H1 (cell line): Measurements from ENCODE around the gene RPL18. TPM values are rescaled to one million over a fixed set of nuclear protein-coding genes. Genes with fewer than 3 reads are reported as not detected.

ENCODE experiments used
- CTCF ChIA-PET: fragments of 300-600 bp; sonication (Branson Sonifier 250); formaldehyde crosslinking; loops from one replicate; lab custom pipeline; 2021; ENCODE audit not compliant: partially characterized antibody; lab: Charles Lee
- POLR2A ChIA-PET: fragments of 300-600 bp; sonication (Branson Sonifier 250); formaldehyde crosslinking; loops from one replicate; lab custom pipeline; 2021; ENCODE audit warnings: inconsistent platforms; ENCODE audit not compliant: partially characterized antibody; lab: Charles Lee
- DNase-seq, 2 experiments: peaks; one replicate each; pipeline versions ENCODE4 v3.0.0 to v3.0.0-alpha.2; 2010 to 2022; ENCODE audit warnings: low spot score in 2 of 2, low read depth in 1 of 2, mixed read lengths in 1 of 2
- FAIRE-seq: peaks from 2 replicates; lab custom pipeline; 2011; peaks lifted over from hg19 to GRCh38; lab: Jason Lieb, UNC
- H2AFZ ChIP-seq: 2 replicates; pipeline ENCODE4 v1.8.1; 2012; ENCODE audit warnings: low read length, inconsistent platforms
- H2AK5ac ChIP-seq: 2 replicates; pipeline ENCODE4 v1.6.1; 2013; ENCODE audit warnings: low read depth, low read length
- H2BK120ac ChIP-seq: replicated peaks from 2 replicates; pipeline ENCODE3; 2013; ENCODE audit warnings: low read depth, low read length, inconsistent platforms
- H2BK12ac ChIP-seq: 2 replicates; pipeline ENCODE4 v1.6.1; 2013; ENCODE audit warnings: low read depth, low read length
- H2BK15ac ChIP-seq: 2 replicates; pipeline ENCODE4 v1.6.1; 2013; ENCODE audit warnings: low read length
- H2BK20ac ChIP-seq: 2 replicates; pipeline ENCODE4 v1.6.1; 2013; ENCODE audit warnings: low read length
- H2BK5ac ChIP-seq: 2 replicates; pipeline ENCODE4 v1.6.1; 2013; ENCODE audit warnings: low read depth, low read length
- H3K14ac ChIP-seq: 2 replicates; pipeline ENCODE4 v1.6.1; 2013; ENCODE audit warnings: inconsistent platforms; ENCODE audit not compliant: insufficient read length
- H3K18ac ChIP-seq: 2 replicates; pipeline ENCODE4 v1.6.1; 2013; ENCODE audit warnings: low read length; ENCODE audit errors: extremely low read depth
- H3K23ac ChIP-seq: 2 replicates; pipeline ENCODE4 v1.6.1; 2013; ENCODE audit warnings: inconsistent platforms; ENCODE audit not compliant: insufficient read length
- H3K23me2 ChIP-seq: 2 replicates; pipeline ENCODE4 v1.6.1; 2013; ENCODE audit warnings: low read depth, low read length
- H3K27ac ChIP-seq: 2 replicates; pipeline ENCODE4 v1.6.1; 2011; ENCODE audit warnings: low read depth, low read length, inconsistent platforms
- H3K27me3 ChIP-seq, 4 experiments: replicated peaks in 1 of 4; 1 replicate in 1 of 4; 2 replicates in 3 of 4; pipeline versions ENCODE4 v1.6.1 to v1.8.1; 2011 to 2013; ENCODE audit warnings: low read length in 3 of 4, mild to moderate bottlenecking in 3 of 4, inconsistent platforms in 2 of 4, mixed read lengths in 2 of 4, moderate library complexity in 1 of 4; ENCODE audit not compliant: control insufficient read depth in 3 of 4, insufficient read depth in 3 of 4; ENCODE audit errors: extremely low read depth in 1 of 4
- H3K36me3 ChIP-seq, 4 experiments: 2 replicates each; pipeline versions ENCODE4 v1.6.1 to v1.8.1; 2011 to 2013; ENCODE audit warnings: mild to moderate bottlenecking in 4 of 4, low read length in 3 of 4, moderate library complexity in 2 of 4, control low read depth in 1 of 4, inconsistent platforms in 1 of 4; ENCODE audit not compliant: insufficient read depth in 4 of 4, control insufficient read depth in 2 of 4
- H3K4ac ChIP-seq: replicated peaks from 2 replicates; pipeline ENCODE3; 2013; ENCODE audit warnings: low read length, low read depth, mixed read lengths, inconsistent platforms; ENCODE audit not compliant: insufficient read length
- H3K4me1 ChIP-seq, 4 experiments: replicated peaks in 1 of 4; 1 replicate in 1 of 4; 2 replicates in 3 of 4; pipeline versions ENCODE4 v1.6.1 to v1.8.1; 2011 to 2013; ENCODE audit warnings: low read length in 3 of 4, inconsistent platforms in 2 of 4, mixed read lengths in 1 of 4; ENCODE audit not compliant: insufficient read depth in 4 of 4, control insufficient read depth in 3 of 4
- H3K4me2 ChIP-seq, 2 experiments: 2 replicates each; pipeline versions ENCODE4 v1.6.1 to v1.8.1; 2011 to 2013; ENCODE audit warnings: low read depth in 2 of 2, low read length in 2 of 2, control low read depth in 1 of 2, inconsistent platforms in 1 of 2, mild to moderate bottlenecking in 1 of 2; ENCODE audit not compliant: insufficient read depth in 1 of 2
- H3K4me3 ChIP-seq, 4 experiments: fragments of 200-600, 300-600 bp in 1 of 4; sonication (generic), shearing (Covaris generic), sonication (Bioruptor Twin) in 1 of 4; 2 replicates each; pipeline versions ENCODE4 v1.5.1 to v1.8.1; 2011 to 2016; ENCODE audit warnings: low read length in 4 of 4, low read depth in 3 of 4, control low read depth in 2 of 4, inconsistent platforms in 2 of 4, mild to moderate bottlenecking in 2 of 4, mixed read lengths in 1 of 4, moderate library complexity in 1 of 4; ENCODE audit not compliant: insufficient read depth in 2 of 4; ENCODE audit errors: extremely low read depth in 1 of 4
- H3K56ac ChIP-seq: replicated peaks from 2 replicates; pipeline ENCODE3; 2013; ENCODE audit warnings: low read depth, mild to moderate bottlenecking, mixed read lengths, low read length, inconsistent platforms; ENCODE audit not compliant: insufficient read length
- H3K79me1 ChIP-seq: 2 replicates; pipeline ENCODE4 v1.6.1; 2013; ENCODE audit warnings: low read depth, low read length, control low read depth
- H3K79me2 ChIP-seq, 2 experiments: 2 replicates each; pipeline versions ENCODE4 v1.6.1 to v1.8.1; 2012 to 2013; ENCODE audit warnings: low read length in 2 of 2, mild to moderate bottlenecking in 2 of 2, inconsistent platforms in 1 of 2; ENCODE audit not compliant: insufficient read depth in 2 of 2, control insufficient read depth in 1 of 2
- H3K9ac ChIP-seq, 4 experiments: replicated peaks in 1 of 4; 1 replicate in 1 of 4; 2 replicates in 3 of 4; pipeline versions ENCODE4 v1.6.1 to v1.8.1; 2011 to 2013; ENCODE audit warnings: low read depth in 3 of 4, low read length in 3 of 4, control low read depth in 2 of 4, mild to moderate bottlenecking in 2 of 4, moderate library complexity in 2 of 4, inconsistent platforms in 1 of 4; ENCODE audit errors: extremely low read depth in 1 of 4
- H3K9me3 ChIP-seq, 2 experiments: 2 replicates each; pipeline versions ENCODE4 v1.6.1 to v1.8.1; 2012 to 2013; ENCODE audit warnings: mild to moderate bottlenecking in 2 of 2, moderate library complexity in 2 of 2, control low read depth in 1 of 2, inconsistent platforms in 1 of 2, low read depth in 1 of 2, low read length in 1 of 2, mixed read lengths in 1 of 2; ENCODE audit not compliant: insufficient read depth in 2 of 2
- H4K20me1 ChIP-seq, 2 experiments: replicated peaks in 1 of 2; 2 replicates each; pipeline versions ENCODE3 to v1.8.1; 2011 to 2013; ENCODE audit warnings: inconsistent platforms in 2 of 2, low read length in 2 of 2, mild to moderate bottlenecking in 1 of 2; ENCODE audit not compliant: insufficient read depth in 2 of 2, control insufficient read depth in 1 of 2
- H4K5ac ChIP-seq: 2 replicates; pipeline ENCODE4 v1.6.1; 2013; ENCODE audit warnings: low read length, low read depth, mixed read lengths, inconsistent platforms; ENCODE audit not compliant: insufficient read length
- H4K8ac ChIP-seq: 2 replicates; pipeline ENCODE4 v1.8.0; 2013; ENCODE audit warnings: mild to moderate bottlenecking, moderate library complexity, low read length, inconsistent platforms; ENCODE audit not compliant: insufficient read depth; ENCODE audit errors: extremely low read depth
- H4K91ac ChIP-seq: replicated peaks from 2 replicates; pipeline ENCODE3; 2013; ENCODE audit warnings: low read length, mixed read lengths, inconsistent platforms; ENCODE audit not compliant: insufficient read length
- ASH2L ChIP-seq: fragments of 200-600, 300-600 bp; sonication (generic); IDR thresholded peaks from one replicate; pipeline ENCODE4 v1.7.1; 2017; ENCODE audit warnings: low read length
- CBX8 ChIP-seq: fragments of 300-800, 300-1000 bp; sonication (generic); IDR thresholded peaks from 2 replicates; pipeline ENCODE4 v1.7.1; 2016; ENCODE audit warnings: low read depth, low read length, borderline replicate concordance
- CEBPB ChIP-seq: IDR thresholded peaks from 2 replicates; pipeline ENCODE4 v1.6.1; 2012; ENCODE audit warnings: low read depth, low read length
- CTBP2 ChIP-seq: IDR thresholded peaks from 2 replicates; pipeline ENCODE4 v1.7.0; 2011; ENCODE audit warnings: borderline replicate concordance, mild to moderate bottlenecking, moderate library complexity, mixed read lengths, low read length; ENCODE audit not compliant: insufficient read depth, insufficient read length
- EGR1 ChIP-seq: IDR thresholded peaks from 2 replicates; pipeline ENCODE4 v1.6.1; 2011; ENCODE audit warnings: low read depth, low read length, borderline replicate concordance
- MAFK ChIP-seq: IDR thresholded peaks from 2 replicates; pipeline ENCODE4 v1.6.1; 2012; ENCODE audit warnings: low read depth, mild to moderate bottlenecking, improper control_type of control experiment, low read length
- NANOG ChIP-seq: IDR thresholded peaks from 2 replicates; pipeline ENCODE4 v1.6.1; 2011; ENCODE audit warnings: low read length, low read depth, mild to moderate bottlenecking, inconsistent platforms; ENCODE audit not compliant: insufficient read depth, poor library complexity, severe bottlenecking
- NRF1 ChIP-seq: IDR thresholded peaks from 2 replicates; pipeline ENCODE4 v1.6.1; 2011; ENCODE audit warnings: mild to moderate bottlenecking, low read depth, low read length, improper control_type of control experiment
- RBBP5 ChIP-seq: IDR thresholded peaks from 2 replicates; pipeline ENCODE4 v1.7.1; 2012; ENCODE audit warnings: low read depth, mild to moderate bottlenecking, inconsistent platforms, low read length, moderate library complexity, borderline replicate concordance
- RFX5 ChIP-seq: IDR thresholded peaks from 2 replicates; pipeline ENCODE4 v1.6.1; 2011; ENCODE audit warnings: low read depth, low read length, improper control_type of control experiment, borderline replicate concordance
- RNF2 ChIP-seq: fragments of 200-900, 300-1000 bp; sonication (generic); IDR thresholded peaks from 2 replicates; pipeline ENCODE4 v1.7.1; 2016; ENCODE audit warnings: borderline replicate concordance, low read depth, mild to moderate bottlenecking, antibody characterized with exemption, low read length; ENCODE audit not compliant: poor library complexity, severe bottlenecking; ENCODE audit errors: missing control alignments
- TEAD4 ChIP-seq: IDR thresholded peaks from 2 replicates; pipeline ENCODE4 v1.6.1; 2012; ENCODE audit warnings: low read depth, low read length, inconsistent platforms, mixed read lengths
- WGBS, 2 experiments: shearing (Covaris generic) in 1 of 2; methylation state at CpG; one replicate each; pipeline versions ENCODE4 v1.1.6 to v1.1.7; 2013 to 2015; ENCODE audit warnings: low lambda C conversion rate in 2 of 2, mixed read lengths in 2 of 2, inconsistent platforms in 1 of 2, low coverage in 1 of 2, missing lambda C conversion rate in 1 of 2; ENCODE audit not compliant: insufficient replicate concordance in 2 of 2, insufficient coverage in 1 of 2, insufficient read length in 1 of 2; ENCODE audit errors: extremely low coverage in 1 of 2, missing lambda C conversion rate in 1 of 2; 5-methylcytosine and 5-hydroxymethylcytosine counted together
- polyA plus RNA-seq, 7 experiments: library from polyadenylated mRNA; depleted of rRNA in 3 of 7; stranded (reverse) in 5 of 7; unstranded in 2 of 7; fragments of >200 nt in 5 of 7; fragments of 200-250 nt in 2 of 7; gene quantifications; 1 replicate in 5 of 7; 2 replicates in 1 of 7; 4 replicates in 1 of 7; pipeline versions ENCODE4 v1.2.1 to v1.2.3, GENCODE V29; 2011 to 2013; ENCODE audit warnings: missing spikeins in 2 of 7, mixed read lengths in 2 of 7
- total RNA-seq: library from RNA; stranded (reverse); fragmentation: NEBNext Ultra II Directional; extraction: Animal tissue kit (Norgen Biotek cat#: 25700); gene quantifications from 2 replicates; pipeline ENCODE4 v1.2.1, GENCODE V29; 2021

The RPL18 gene
- total and polyA plus RNA-seq, 2 of the 8 experiments (the other 6 are each of a cell fraction or from before 2014, with no cell fraction given), result 1,669 to 2,789 TPM

DNA sequence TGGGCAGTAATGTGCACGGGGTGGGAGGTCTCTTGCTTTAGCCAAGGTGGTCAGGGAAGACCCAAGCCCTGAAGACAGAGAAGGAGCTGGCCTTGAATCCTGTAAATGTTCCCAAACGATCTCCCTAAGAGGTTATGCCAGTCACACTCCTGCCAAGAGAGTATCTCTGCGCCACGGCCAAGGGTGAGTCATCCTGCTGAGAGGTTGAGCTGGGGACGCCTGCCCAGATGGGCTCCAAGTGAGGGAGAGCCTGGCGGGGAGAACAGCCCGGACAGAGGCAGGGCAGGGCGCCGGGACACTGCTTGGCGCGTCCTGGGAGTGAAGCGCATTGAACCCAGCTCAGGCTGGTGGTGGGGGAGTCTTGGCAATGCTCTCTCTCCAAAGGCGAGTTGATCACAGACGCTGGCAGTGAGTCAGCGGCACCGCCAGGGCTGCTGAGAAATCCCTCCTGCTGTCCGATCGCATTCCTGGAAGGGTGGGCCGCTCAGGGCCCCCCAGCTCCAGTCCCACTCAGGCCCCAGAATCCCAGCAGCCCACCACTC lies 50.6 kb downstream of the RPL18 start:
- Histone ChIP-seq H2AK5ac (no peak overlapping the region), H2BK15ac (0 out of 2 replicates have a peak overlapping the region, but pooled peaks have one; percentile 75), H3K4me1 (peaks cover 0 to 8% (median 3%) of the 10 kb centered on the region in 4 experiments; a peak in 5 of 7 replicates), H4K20me1 (no peaks in the 10 kb centered on the region), H3K4ac (no peak overlapping the region), H3K56ac (no peak overlapping the region), H3K23ac (no peak overlapping the region), H3K9me3 (no peaks in the 10 kb centered on the region), H3K36me3 (no peaks in the 10 kb centered on the region), H2BK12ac (peak overlapping the region; percentile 27; the same call in 1 of the 2 replicates), H4K91ac (no peak overlapping the region), H2BK5ac (peak overlapping the region; percentile 57; the same call in 1 of the 2 replicates), H3K18ac (peak overlapping the region; percentile 42; the same call in 1 of the 2 replicates), H3K9ac (peak overlapping the region in 1 of 4 experiments; percentile 17; a peak in 4 of 7 replicates), H3K4me3 (peak overlapping the region in 3 of 4 experiments; percentile 10 to 50 (median 14); a peak in 4 of 8 replicates), H3K79me1 (no peaks in the 10 kb centered on the region), H4K5ac (no peak overlapping the region), H2BK20ac (0 out of 2 replicates have a peak overlapping the region, but pooled peaks have one; percentile 62), H2AFZ (peak overlapping the region; percentile 82), H2BK120ac (no peak overlapping the region), H3K23me2 (no peaks in the 10 kb centered on the region), H3K14ac (no peak overlapping the region), H4K8ac (peak overlapping the region; percentile 88; the same call in 1 of the 2 replicates), H3K27ac (no peak overlapping the region; the same call in 1 of the 2 replicates), H3K27me3 (no peaks in the 10 kb centered on the region; a peak in 2 of 7 replicates), H3K79me2 (no peaks in the 10 kb centered on the region), H3K4me2 (peak overlapping the region; percentile 56 to 57)
- CTCF ChIA-PET, result interaction anchor here (0.8 to 2.7 kb wide), 11 partner anchors 9 to 79 kb away, joined by 3 to 16 read pairs (median 4); partner anchors contain the start of gene CA11
- DNase-seq (peak in 1 of 2 experiments; percentile 68), FAIRE-seq (no peak)
- WGBS, 2 experiments, result 10% methylated on average over 18 of the region's 19 CpGs; no CpG with 5 or more reads in 1 of the 2 experiments
- POLR2A ChIA-PET, result interaction anchor here (0.6 to 2.4 kb wide), 13 partner anchors 10 to 98 kb away, joined by 3 to 8 read pairs (median 4); partner anchors contain the start of genes RPL18 and SPHK2
- TF ChIP-seq CEBPB, result no peak
- TF ChIP-seq MAFK, result no peak
- no peak for TF ChIP-seq NRF1
- TF ChIP-seq TEAD4, result peak; percentile 69
- TF ChIP-seq NANOG, result no peak
- no peak for TF ChIP-seq ASH2L
- no peak for TF ChIP-seq RNF2
- peak; percentile 72; the same call in 1 of the 2 replicates for TF ChIP-seq RBBP5
- no peak for TF ChIP-seq CTBP2
- no peak for TF ChIP-seq EGR1
- no peak for TF ChIP-seq CBX8
- TF ChIP-seq RFX5, result no peak
